ENCODE results near the gene PPP2R3A. TPM values are rescaled to one million over a fixed set of nuclear protein-coding genes. Genes with fewer than 3 reads are reported as not detected.
A peak's percentile ranks its signal among the peaks of the same experiment; 100 is the strongest.

The PPP2R3A gene
- total RNA-seq, 1 donor from 2014 or later: 14.8 TPM

DNA sequence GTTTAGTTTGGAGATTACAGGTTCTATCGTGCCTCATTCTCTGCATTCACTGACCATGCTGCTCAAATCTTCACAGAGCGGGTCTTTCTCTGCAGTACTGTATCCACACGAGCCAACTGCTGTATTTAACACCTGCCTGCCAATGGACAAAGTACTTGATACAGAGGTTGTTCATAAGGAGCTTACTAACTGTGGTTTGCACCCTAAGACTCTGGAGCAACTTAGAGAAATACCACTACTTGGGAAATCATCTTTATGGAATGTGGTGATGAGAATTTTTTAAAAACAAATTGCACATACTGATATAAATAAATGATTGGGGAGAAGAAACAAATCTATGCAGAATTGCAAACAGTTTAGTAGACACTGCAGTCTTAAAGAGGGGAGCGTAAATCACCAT lies 90.0 kb downstream of the PPP2R3A start:
- Mint-ChIP-seq H3K9me3 (ENCODE audit: low read depth) (no peaks in the 10 kb centered on the region), H3K27me3 (ENCODE audit: low read depth) (no peaks in the 10 kb centered on the region), H3K4me3 (ENCODE audit: unreplicated experiment) (no peak overlapping the region), H3K27ac (ENCODE audit: unreplicated experiment) (no peak overlapping the region), H3K36me3 (ENCODE audit: low read depth) (peaks cover 25% of the 10 kb centered on the region), H3K4me1 (ENCODE audit: low read depth) (no peaks in the 10 kb centered on the region)
- no peak for DNase-seq (ENCODE audit: low spot score)
- TF ChIP-seq, protein P1, sequence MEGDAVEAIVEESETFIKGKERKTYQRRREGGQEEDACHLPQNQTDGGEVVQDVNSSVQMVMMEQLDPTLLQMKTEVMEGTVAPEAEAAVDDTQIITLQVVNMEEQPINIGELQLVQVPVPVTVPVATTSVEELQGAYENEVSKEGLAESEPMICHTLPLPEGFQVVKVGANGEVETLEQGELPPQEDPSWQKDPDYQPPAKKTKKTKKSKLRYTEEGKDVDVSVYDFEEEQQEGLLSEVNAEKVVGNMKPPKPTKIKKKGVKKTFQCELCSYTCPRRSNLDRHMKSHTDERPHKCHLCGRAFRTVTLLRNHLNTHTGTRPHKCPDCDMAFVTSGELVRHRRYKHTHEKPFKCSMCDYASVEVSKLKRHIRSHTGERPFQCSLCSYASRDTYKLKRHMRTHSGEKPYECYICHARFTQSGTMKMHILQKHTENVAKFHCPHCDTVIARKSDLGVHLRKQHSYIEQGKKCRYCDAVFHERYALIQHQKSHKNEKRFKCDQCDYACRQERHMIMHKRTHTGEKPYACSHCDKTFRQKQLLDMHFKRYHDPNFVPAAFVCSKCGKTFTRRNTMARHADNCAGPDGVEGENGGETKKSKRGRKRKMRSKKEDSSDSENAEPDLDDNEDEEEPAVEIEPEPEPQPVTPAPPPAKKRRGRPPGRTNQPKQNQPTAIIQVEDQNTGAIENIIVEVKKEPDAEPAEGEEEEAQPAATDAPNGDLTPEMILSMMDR (IDR thresholded peaks at IDR 0.05): no peak

DNA sequence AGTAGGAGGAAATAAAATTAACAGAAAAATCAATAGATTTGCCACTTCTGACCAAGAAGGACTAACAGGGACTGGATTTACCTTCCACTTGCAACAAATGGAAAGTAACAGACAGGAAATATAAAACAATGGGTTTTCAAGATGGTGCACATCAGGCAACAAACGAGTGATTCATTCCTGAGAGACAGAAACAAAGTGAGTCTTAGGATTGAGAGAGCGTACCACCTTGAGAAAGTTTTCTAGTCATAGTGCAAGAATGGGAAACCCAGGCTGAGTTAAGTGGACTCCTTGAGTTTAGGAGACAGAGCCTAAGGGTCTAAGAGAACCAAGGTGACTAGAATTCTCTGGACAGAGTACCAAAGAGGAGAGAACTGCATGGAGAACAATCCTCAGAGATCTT lies 101.7 kb downstream of the PPP2R3A start:
- no peak overlapping the region for H3K4me3 Mint-ChIP-seq (ENCODE audit: unreplicated experiment)
- no peak overlapping the region for H3K27ac Mint-ChIP-seq (ENCODE audit: unreplicated experiment)
- peaks cover under 1% of the 10 kb centered on the region for H3K9me3 Mint-ChIP-seq (ENCODE audit: low read depth)

DNA sequence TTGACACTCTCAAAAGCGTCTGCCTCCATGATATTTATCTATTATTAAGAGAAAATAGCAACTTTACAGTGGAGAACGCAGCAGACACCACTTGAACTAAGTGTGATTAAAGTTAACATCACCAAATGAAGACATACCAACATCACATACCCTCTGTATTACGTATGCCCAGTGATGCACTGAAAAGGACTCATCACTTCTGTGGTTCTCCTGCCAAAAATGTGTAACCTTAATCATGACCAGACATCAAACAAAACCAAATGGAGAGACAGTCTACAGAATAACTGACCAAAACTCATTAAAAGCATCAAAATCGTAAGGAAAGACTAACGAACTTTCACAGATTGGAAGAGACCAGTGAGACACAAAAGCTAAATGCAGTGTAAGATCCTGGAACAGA lies 103.2 kb downstream of the PPP2R3A start:
- Mint-ChIP-seq H3K4me1 (ENCODE audit: low read depth) (peaks cover 27% of the 10 kb centered on the region), H3K4me3 (ENCODE audit: unreplicated experiment) (no peak overlapping the region), H3K27me3 (ENCODE audit: low read depth) (no peaks in the 10 kb centered on the region), H3K36me3 (ENCODE audit: low read depth) (peaks cover 2% of the 10 kb centered on the region), H3K9me3 (ENCODE audit: low read depth) (no peaks in the 10 kb centered on the region), H3K27ac (ENCODE audit: unreplicated experiment) (no peak overlapping the region)
- no peak for DNase-seq (ENCODE audit: low spot score)
- TF ChIP-seq, protein P1 (IDR thresholded peaks at IDR 0.05): no peak

More for the DNA sequence above, 101.7 kb downstream of the PPP2R3A start:
- TF ChIP-seq, protein P1 (IDR thresholded peaks at IDR 0.05): no peak
- H3K27me3 Mint-ChIP-seq (ENCODE audit: low read depth): no peaks in the 10 kb centered on the region
- DNase-seq (ENCODE audit: low spot score): no peak
- H3K4me1 Mint-ChIP-seq (ENCODE audit: low read depth): peaks cover 27% of the 10 kb centered on the region
- peaks cover 6% of the 10 kb centered on the region for H3K36me3 Mint-ChIP-seq (ENCODE audit: low read depth)

DNA sequence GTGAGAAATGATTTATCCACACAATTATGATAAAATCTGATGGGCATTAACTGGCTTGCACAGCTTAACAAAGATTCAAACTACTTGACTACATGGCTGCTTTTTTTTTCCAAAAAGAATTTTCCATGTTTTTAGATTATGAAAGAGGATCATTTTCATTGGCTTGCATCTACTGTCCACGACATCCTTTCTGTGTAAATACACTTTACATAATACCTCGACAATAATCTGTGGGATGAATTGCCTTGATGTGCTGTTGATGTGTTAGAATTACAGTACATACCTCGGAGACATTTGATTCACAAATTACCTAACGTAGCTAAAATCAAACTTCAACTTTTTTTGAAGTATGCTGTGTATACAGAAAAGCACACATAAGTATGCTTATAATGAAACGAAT lies 104.4 kb downstream of the PPP2R3A start:
- TF ChIP-seq, protein P1 (IDR thresholded peaks at IDR 0.05): no peak
- Mint-ChIP-seq H3K27ac (ENCODE audit: unreplicated experiment) (peak overlapping the region; percentile 9), H3K27me3 (ENCODE audit: low read depth) (no peaks in the 10 kb centered on the region), H3K9me3 (ENCODE audit: low read depth) (no peaks in the 10 kb centered on the region), H3K4me1 (ENCODE audit: low read depth) (peaks cover 27% of the 10 kb centered on the region), H3K36me3 (ENCODE audit: low read depth) (peaks cover 2% of the 10 kb centered on the region), H3K4me3 (ENCODE audit: unreplicated experiment) (no peak overlapping the region)
- no peak for DNase-seq (ENCODE audit: low spot score)

DNA sequence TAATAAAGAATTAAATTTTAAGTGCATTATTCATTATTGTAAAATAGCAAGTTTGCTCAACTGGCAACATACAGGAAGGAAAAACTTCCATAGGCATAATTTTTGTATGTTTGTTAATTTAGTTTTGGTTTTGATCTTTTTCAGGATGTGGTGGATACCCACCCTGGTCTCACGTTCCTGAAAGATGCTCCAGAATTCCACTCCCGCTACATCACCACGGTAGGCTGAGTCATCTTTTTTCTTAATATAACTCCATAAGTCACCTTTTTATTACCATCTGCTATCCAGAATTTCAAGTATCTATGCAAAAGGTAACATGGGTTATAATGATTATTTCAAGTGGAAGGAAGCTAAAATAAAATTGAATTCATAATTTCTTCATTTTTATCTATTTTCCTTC lies 104.8 kb downstream of the PPP2R3A start:
- TF ChIP-seq, protein P1 (IDR thresholded peaks at IDR 0.05): no peak
- Mint-ChIP-seq H3K27ac (ENCODE audit: unreplicated experiment) (peak overlapping the region; percentile 90), H3K9me3 (ENCODE audit: low read depth) (no peaks in the 10 kb centered on the region), H3K27me3 (ENCODE audit: low read depth) (no peaks in the 10 kb centered on the region), H3K4me1 (ENCODE audit: low read depth) (peaks cover 28% of the 10 kb centered on the region), H3K36me3 (ENCODE audit: low read depth) (peaks cover 2% of the 10 kb centered on the region), H3K4me3 (ENCODE audit: unreplicated experiment) (no peak overlapping the region)
- no peak for DNase-seq (ENCODE audit: low spot score)

Measured in chondrocyte (in vitro differentiated cells).